GM12878 (cell line): ENCODE results near the gene CMSS1. TPM values are rescaled to one million over a fixed set of nuclear protein-coding genes. Genes with fewer than 3 reads are reported as not detected.
A peak's percentile ranks its signal among the peaks of the same experiment; 100 is the strongest.

Experiments
- BCL3 ChIP-seq: IDR thresholded peaks from 2 replicates; pipeline ENCODE4 v1.6.1; 2011; ENCODE audit warnings: borderline replicate concordance, low read depth, mild to moderate bottlenecking, moderate library complexity, low read length; ENCODE audit not compliant: insufficient read depth, poor library complexity, severe bottlenecking
- CBFB ChIP-seq: IDR thresholded peaks from 2 replicates; pipeline ENCODE4 v1.6.1; 2016; ENCODE audit warnings: antibody characterized with exemption, low read depth
- ELK1 ChIP-seq: IDR thresholded peaks from 2 replicates; pipeline ENCODE4 v1.6.1; 2012; ENCODE audit warnings: low read depth, low read length, improper control_type of control experiment
- IKZF1 ChIP-seq: fragments of 450-650 bp; conservative IDR thresholded peaks from 2 replicates; pipeline ENCODE4 v1.6.1; 2017; ENCODE audit warnings: antibody characterized with exemption, mild to moderate bottlenecking
- JUNB ChIP-seq: IDR thresholded peaks from 2 replicates; pipeline ENCODE4 v1.6.1; 2016; ENCODE audit warnings: antibody characterized with exemption, mild to moderate bottlenecking
- PAX5 ChIP-seq: IDR thresholded peaks from 2 replicates; pipeline ENCODE4 v1.6.1; 2011; ENCODE audit warnings: low read depth, low read length, borderline replicate concordance
- PRDM15 ChIP-seq: fragments of 450-650 bp; formaldehyde crosslinking; IDR thresholded peaks from 2 replicates; pipeline ENCODE4 v1.4.0; 2020; ENCODE audit warnings: mild to moderate bottlenecking, moderate library complexity
- RBBP5 ChIP-seq: fragments of 200-600 bp; sonication (generic); conservative IDR thresholded peaks from 2 replicates; pipeline ENCODE4 v1.6.1; 2016
- RELA ChIP-seq: fragments of 450-650 bp; IDR thresholded peaks from 2 replicates; pipeline ENCODE4 v1.8.0; 2014; ENCODE audit warnings: borderline replicate concordance; ENCODE audit not compliant: partially characterized antibody
- SUZ12 ChIP-seq: fragments of 200-600 bp; sonication (generic); IDR thresholded peaks from one replicate; pipeline ENCODE4 v1.6.1; 2018; ENCODE audit warnings: antibody characterized with exemption, mild to moderate bottlenecking; ENCODE audit not compliant: unreplicated experiment
- TCF7 ChIP-seq: IDR thresholded peaks from 2 replicates; pipeline ENCODE4 v1.6.1; 2014; ENCODE audit warnings: antibody characterized with exemption, borderline replicate concordance
- polyA plus RNA-seq, 11 experiments: library from polyadenylated mRNA; depleted of rRNA in 4 of 11; unstranded in 6 of 11; stranded (reverse) in 5 of 11; fragments of >200 nt; fragmentation: Nextera tagmentation in 4 of 11; fragmentation: Illumina TruSeq in 1 of 11; extraction: Ambion mirVana in 4 of 11; extraction: Trizol in 1 of 11; gene quantifications; 1 replicate in 1 of 11; 2 replicates in 10 of 11; pipeline versions ENCODE4 v1.2.1 to v1.2.3, GENCODE V29; 2011 to 2016; ENCODE audit warnings: inconsistent platforms in 2 of 11, missing spikeins in 2 of 11, low read depth in 1 of 11
- total RNA-seq, 4 experiments: library from RNA; depleted of rRNA in 3 of 4; stranded (reverse); fragments of >200 nt in 3 of 4; fragmentation: Illumina TruSeq in 1 of 4; extraction: Trizol in 1 of 4; gene quantifications; 2 replicates each; pipeline versions ENCODE4 v1.2.1 to v1.2.3, GENCODE V29; 2013 to 2021
- TF ChIP-seq, protein P1 (sequence below): fragments of 450-650 bp; IDR thresholded peaks from 2 replicates; pipeline ENCODE4 v1.6.1; 2017; ENCODE audit warnings: low read depth, mild to moderate bottlenecking, moderate library complexity
- TF ChIP-seq, protein P2 (sequence below): fragments of 450-650 bp; IDR thresholded peaks from 2 replicates; pipeline ENCODE4 v1.6.1; 2016; ENCODE audit warnings: mild to moderate bottlenecking

CMSS1 gene
- total and polyA plus RNA-seq, 10 of the 15 experiments (the other 5 are each of a cell fraction or from before 2014, with no cell fraction given) = 31.0 to 118 (median 70.1) TPM

DNA sequence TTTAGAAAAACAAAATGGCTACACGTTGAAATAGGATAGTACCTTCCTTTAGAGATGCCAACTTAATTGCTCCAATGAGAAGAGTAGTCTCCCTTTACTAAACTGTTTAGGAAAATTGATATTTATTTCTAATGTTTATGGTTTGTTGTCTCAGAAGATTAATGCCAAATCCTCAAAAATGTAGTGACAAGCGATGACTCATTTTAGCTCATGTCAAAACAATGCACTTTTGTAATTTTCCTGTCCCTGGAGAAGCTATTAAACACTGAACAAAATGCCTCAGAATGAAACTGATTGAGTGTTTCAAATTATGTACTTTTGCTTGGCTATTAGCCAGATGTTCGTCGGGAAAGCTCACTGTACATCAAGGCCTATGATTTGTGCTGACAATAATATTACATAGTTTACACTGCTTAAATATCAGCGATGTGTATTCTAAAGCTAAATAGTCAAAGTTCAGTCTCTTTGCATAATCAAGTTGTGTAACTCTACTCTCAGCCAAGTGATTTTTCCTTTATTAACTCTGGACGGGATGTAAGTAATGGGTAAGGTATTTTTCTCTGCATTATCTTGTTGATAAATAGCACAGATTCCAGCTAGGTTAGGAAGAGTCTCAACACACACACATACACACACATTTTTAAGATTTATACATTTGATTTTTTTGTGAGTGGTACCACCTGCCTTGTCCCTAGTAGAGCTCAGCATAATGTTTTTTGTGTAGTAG, 83.7 kb downstream of the CMSS1 start (continued):
- TF ChIP-seq, protein P1, sequence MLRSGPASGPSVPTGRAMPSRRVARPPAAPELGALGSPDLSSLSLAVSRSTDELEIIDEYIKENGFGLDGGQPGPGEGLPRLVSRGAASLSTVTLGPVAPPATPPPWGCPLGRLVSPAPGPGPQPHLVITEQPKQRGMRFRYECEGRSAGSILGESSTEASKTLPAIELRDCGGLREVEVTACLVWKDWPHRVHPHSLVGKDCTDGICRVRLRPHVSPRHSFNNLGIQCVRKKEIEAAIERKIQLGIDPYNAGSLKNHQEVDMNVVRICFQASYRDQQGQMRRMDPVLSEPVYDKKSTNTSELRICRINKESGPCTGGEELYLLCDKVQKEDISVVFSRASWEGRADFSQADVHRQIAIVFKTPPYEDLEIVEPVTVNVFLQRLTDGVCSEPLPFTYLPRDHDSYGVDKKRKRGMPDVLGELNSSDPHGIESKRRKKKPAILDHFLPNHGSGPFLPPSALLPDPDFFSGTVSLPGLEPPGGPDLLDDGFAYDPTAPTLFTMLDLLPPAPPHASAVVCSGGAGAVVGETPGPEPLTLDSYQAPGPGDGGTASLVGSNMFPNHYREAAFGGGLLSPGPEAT = no peak
- no peak for TF ChIP-seq PAX5
- no peak for TF ChIP-seq ELK1
- no peak for TF ChIP-seq SUZ12
- TF ChIP-seq, protein P2, sequence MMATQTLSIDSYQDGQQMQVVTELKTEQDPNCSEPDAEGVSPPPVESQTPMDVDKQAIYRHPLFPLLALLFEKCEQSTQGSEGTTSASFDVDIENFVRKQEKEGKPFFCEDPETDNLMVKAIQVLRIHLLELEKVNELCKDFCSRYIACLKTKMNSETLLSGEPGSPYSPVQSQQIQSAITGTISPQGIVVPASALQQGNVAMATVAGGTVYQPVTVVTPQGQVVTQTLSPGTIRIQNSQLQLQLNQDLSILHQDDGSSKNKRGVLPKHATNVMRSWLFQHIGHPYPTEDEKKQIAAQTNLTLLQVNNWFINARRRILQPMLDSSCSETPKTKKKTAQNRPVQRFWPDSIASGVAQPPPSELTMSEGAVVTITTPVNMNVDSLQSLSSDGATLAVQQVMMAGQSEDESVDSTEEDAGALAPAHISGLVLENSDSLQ = 0 out of 2 replicates have a peak, but pooled peaks have one; percentile 9
- TF ChIP-seq CBFB = no peak
- TF ChIP-seq IKZF1 = 0 out of 2 replicates have a peak, but pooled peaks have one; percentile 19
- no peak for TF ChIP-seq BCL3
- TF ChIP-seq PRDM15 (CRISPR knock-in tag) = no peak
- no peak for TF ChIP-seq RBBP5
- no peak for TF ChIP-seq RELA
- no peak for TF ChIP-seq TCF7
- peak; percentile 76 for TF ChIP-seq JUNB
